K562 (cell line): Measurements from ENCODE around the gene SLC2A10. TPM values are rescaled to one million over a fixed set of nuclear protein-coding genes. Genes with fewer than 3 reads are reported as not detected.
A peak's percentile ranks its signal among the peaks of the same experiment; 100 is the strongest.

ENCODE experiments used
- ATF7 ChIP-seq: fragments of 450-650 bp; IDR thresholded peaks from 2 replicates; pipeline ENCODE4 v1.7.1; 2014; ENCODE audit warnings: mild to moderate bottlenecking, moderate library complexity
- CC2D1A ChIP-seq: fragments of 450-650 bp; IDR thresholded peaks from 2 replicates; pipeline ENCODE4 v1.6.1; 2017; ENCODE audit warnings: mild to moderate bottlenecking
- CXXC5 ChIP-seq: fragments of 250-450 bp; sonication (Bioruptor Pico); IDR thresholded peaks from 2 replicates; pipeline ENCODE4 v1.8.0; 2022; ENCODE audit warnings: inconsistent platforms, mild to moderate bottlenecking, moderate library complexity
- E2F3 ChIP-seq: fragments of 250-450 bp; sonication (Bioruptor Pico); IDR thresholded peaks from 2 replicates; pipeline ENCODE4 v1.4.0; 2020; ENCODE audit warnings: mild to moderate bottlenecking
- ETS2 ChIP-seq: IDR thresholded peaks from 2 replicates; pipeline ENCODE4 v1.6.1; 2016; ENCODE audit warnings: borderline replicate concordance, missing genetic modification characterization, mild to moderate bottlenecking, moderate library complexity, missing compliant biosample characterization; ENCODE audit not compliant: poor library complexity, severe bottlenecking
- ETV5 ChIP-seq: sonication (generic); formaldehyde crosslinking; IDR thresholded peaks from 2 replicates; pipeline ENCODE4 v1.4.0; 2020; ENCODE audit warnings: low read depth, mild to moderate bottlenecking, missing genetic modification reagents
- FIP1L1 ChIP-seq: fragments of 200-400 bp; formaldehyde crosslinking; IDR thresholded peaks from 2 replicates; pipeline ENCODE4 v1.6.1; 2018; ENCODE audit warnings: mild to moderate bottlenecking, low read depth, low read length; ENCODE audit not compliant: poor library complexity, severe bottlenecking
- FOXP1 ChIP-seq: sonication (generic); formaldehyde crosslinking; IDR thresholded peaks from 2 replicates; pipeline ENCODE4 v1.8.0; 2022; ENCODE audit warnings: mild to moderate bottlenecking, missing genetic modification reagents
- GABPB2 ChIP-seq: fragments of 250-450 bp; sonication (Bioruptor Pico); conservative IDR thresholded peaks from 2 replicates; pipeline ENCODE4 v1.5.1; 2021; ENCODE audit warnings: mild to moderate bottlenecking
- GATA2 ChIP-seq: sonication (generic); formaldehyde crosslinking; IDR thresholded peaks from 2 replicates; pipeline ENCODE4 v1.4.0; 2020; ENCODE audit warnings: mild to moderate bottlenecking, missing genetic modification reagents
- HNRNPUL1 ChIP-seq: fragments of 200-400 bp; formaldehyde crosslinking; IDR thresholded peaks from 2 replicates; pipeline ENCODE4 v1.6.1; 2017; ENCODE audit warnings: low read length
- HSF4 ChIP-seq: fragments of 250-450 bp; sonication (Bioruptor Pico); IDR thresholded peaks from 2 replicates; pipeline ENCODE4 v2.1.2; 2022; ENCODE audit warnings: mild to moderate bottlenecking, moderate library complexity, borderline replicate concordance
- MAFF ChIP-seq: IDR thresholded peaks from 2 replicates; pipeline ENCODE4 v1.6.1; 2012; ENCODE audit warnings: low read length, improper control_type of control experiment
- NFXL1 ChIP-seq: fragments of 450-650 bp; formaldehyde crosslinking; IDR thresholded peaks from 2 replicates; pipeline ENCODE4 v1.4.0; 2021; ENCODE audit warnings: mild to moderate bottlenecking
- NRF1 ChIP-seq, 2 experiments: fragments of 450-650 bp; IDR thresholded peaks in 1 of 2; conservative IDR thresholded peaks in 1 of 2; 2 replicates each; pipeline ENCODE4 v1.6.1; 2014; ENCODE audit warnings: mild to moderate bottlenecking in 2 of 2
- RHOXF2B ChIP-seq: fragments of 250-450 bp; sonication (Bioruptor Pico); conservative IDR thresholded peaks from 2 replicates; pipeline ENCODE4 v1.5.1; 2021
- SMARCE1 ChIP-seq: fragments of 450-650 bp; IDR thresholded peaks from 2 replicates; pipeline ENCODE4 v1.7.1; 2016; ENCODE audit warnings: mild to moderate bottlenecking
- SRSF3 ChIP-seq: fragments of 200-400 bp; formaldehyde crosslinking; IDR thresholded peaks from 2 replicates; pipeline ENCODE4 v1.6.1; 2016; ENCODE audit warnings: mild to moderate bottlenecking, low read length, moderate library complexity; ENCODE audit not compliant: insufficient read depth
- ZNF175 ChIP-seq: fragments of 200-800 bp; sonication (Bioruptor generic); IDR thresholded peaks from 2 replicates; pipeline ENCODE4 v1.6.1; 2016; ENCODE audit warnings: low read depth, mild to moderate bottlenecking, missing genetic modification characterization, missing compliant biosample characterization
- ZNF263 ChIP-seq: sonication (generic); formaldehyde crosslinking; IDR thresholded peaks from 2 replicates; pipeline ENCODE4 v1.8.0; 2022; ENCODE audit warnings: mild to moderate bottlenecking, missing genetic modification reagents, borderline replicate concordance
- ZNF280A ChIP-seq: fragments of 450-650 bp; IDR thresholded peaks from 2 replicates; pipeline ENCODE4 v1.6.1; 2018; ENCODE audit warnings: mild to moderate bottlenecking, low read depth; ENCODE audit not compliant: partially characterized antibody
- polyA plus RNA-seq, 8 experiments: library from polyadenylated mRNA; depleted of rRNA in 4 of 8; stranded (reverse) in 5 of 8; unstranded in 3 of 8; fragments of >200 nt; fragmentation: Nextera tagmentation in 2 of 8; fragmentation: Illumina TruSeq in 1 of 8; extraction: Ambion mirVana in 2 of 8; extraction: Trizol in 1 of 8; gene quantifications; 2 replicates each; pipeline versions ENCODE4 v1.2.1 to v1.2.3, GENCODE V29; 2011 to 2014; ENCODE audit warnings: inconsistent platforms in 1 of 8, missing spikeins in 1 of 8
- total RNA-seq, 7 experiments: library from RNA; depleted of rRNA in 6 of 7; stranded (reverse); fragments of >200 nt in 6 of 7; fragmentation: Illumina TruSeq in 2 of 7; extraction: Trizol in 2 of 7; gene quantifications; 2 replicates each; pipeline versions ENCODE4 v1.2.1 to v1.2.3, GENCODE V29; 2011 to 2021; ENCODE audit warnings: low replicate concordance in 1 of 7
- TF ChIP-seq, protein P1 (sequence below), 3 experiments: fragments of 200-800 bp in 1 of 3; fragments of 250-450 bp in 1 of 3; fragments of 450-650 bp in 1 of 3; sonication (Bioruptor Pico) in 1 of 3; sonication (Bioruptor generic) in 1 of 3; formaldehyde crosslinking in 1 of 3; IDR thresholded peaks; 2 replicates each; pipeline versions ENCODE4 v1.6.1 to v1.8.0; 2016 to 2022; ENCODE audit warnings: mild to moderate bottlenecking in 2 of 3, missing genetic modification characterization in 2 of 3, missing compliant biosample characterization in 1 of 3, moderate library complexity in 1 of 3
- TF ChIP-seq, protein P2 (sequence below): fragments of 250-450 bp; sonication (Bioruptor Pico); IDR thresholded peaks from 2 replicates; pipeline ENCODE4 v1.5.0; 2021

The SLC2A10 gene
- total and polyA plus RNA-seq, 9 of the 15 experiments (the other 6 are each of a cell fraction or from before 2014, with no cell fraction given): 0.01 to 1.8 (median 0.10) TPM

- TF ChIP-seq CXXC5 (CRISPR knock-in tag): peak; percentile 50
- TF ChIP-seq FIP1L1: no peak
- no peak for TF ChIP-seq E2F3 (CRISPR knock-in tag)
- no peak for TF ChIP-seq SMARCE1
- TF ChIP-seq, protein P1, sequence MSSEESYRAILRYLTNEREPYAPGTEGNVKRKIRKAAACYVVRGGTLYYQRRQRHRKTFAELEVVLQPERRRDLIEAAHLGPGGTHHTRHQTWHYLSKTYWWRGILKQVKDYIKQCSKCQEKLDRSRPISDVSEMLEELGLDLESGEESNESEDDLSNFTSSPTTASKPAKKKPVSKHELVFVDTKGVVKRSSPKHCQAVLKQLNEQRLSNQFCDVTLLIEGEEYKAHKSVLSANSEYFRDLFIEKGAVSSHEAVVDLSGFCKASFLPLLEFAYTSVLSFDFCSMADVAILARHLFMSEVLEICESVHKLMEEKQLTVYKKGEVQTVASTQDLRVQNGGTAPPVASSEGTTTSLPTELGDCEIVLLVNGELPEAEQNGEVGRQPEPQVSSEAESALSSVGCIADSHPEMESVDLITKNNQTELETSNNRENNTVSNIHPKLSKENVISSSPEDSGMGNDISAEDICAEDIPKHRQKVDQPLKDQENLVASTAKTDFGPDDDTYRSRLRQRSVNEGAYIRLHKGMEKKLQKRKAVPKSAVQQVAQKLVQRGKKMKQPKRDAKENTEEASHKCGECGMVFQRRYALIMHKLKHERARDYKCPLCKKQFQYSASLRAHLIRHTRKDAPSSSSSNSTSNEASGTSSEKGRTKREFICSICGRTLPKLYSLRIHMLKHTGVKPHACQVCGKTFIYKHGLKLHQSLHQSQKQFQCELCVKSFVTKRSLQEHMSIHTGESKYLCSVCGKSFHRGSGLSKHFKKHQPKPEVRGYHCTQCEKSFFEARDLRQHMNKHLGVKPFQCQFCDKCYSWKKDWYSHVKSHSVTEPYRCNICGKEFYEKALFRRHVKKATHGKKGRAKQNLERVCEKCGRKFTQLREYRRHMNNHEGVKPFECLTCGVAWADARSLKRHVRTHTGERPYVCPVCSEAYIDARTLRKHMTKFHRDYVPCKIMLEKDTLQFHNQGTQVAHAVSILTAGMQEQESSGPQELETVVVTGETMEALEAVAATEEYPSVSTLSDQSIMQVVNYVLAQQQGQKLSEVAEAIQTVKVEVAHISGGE (CRISPR knock-in tag; IDR thresholded peaks at IDR 0.05): peak in 1 of 3 experiments; percentile 42; a peak in 1 of 6 replicates
- TF ChIP-seq NFXL1 (CRISPR knock-in tag): no peak
- no peak for TF ChIP-seq ZNF175 (CRISPR knock-in tag)
- 0 out of 2 replicates have a peak, but pooled peaks have one; percentile 21 for TF ChIP-seq ETV5 (CRISPR knock-in tag)
- peak; percentile 30 to 34; a peak in 1 of 4 replicates for TF ChIP-seq NRF1 (conservative IDR thresholded peaks at IDR 0.05 in 1 of 2, IDR thresholded peaks at IDR 0.05 in 1 of 2)
- TF ChIP-seq, protein P2, sequence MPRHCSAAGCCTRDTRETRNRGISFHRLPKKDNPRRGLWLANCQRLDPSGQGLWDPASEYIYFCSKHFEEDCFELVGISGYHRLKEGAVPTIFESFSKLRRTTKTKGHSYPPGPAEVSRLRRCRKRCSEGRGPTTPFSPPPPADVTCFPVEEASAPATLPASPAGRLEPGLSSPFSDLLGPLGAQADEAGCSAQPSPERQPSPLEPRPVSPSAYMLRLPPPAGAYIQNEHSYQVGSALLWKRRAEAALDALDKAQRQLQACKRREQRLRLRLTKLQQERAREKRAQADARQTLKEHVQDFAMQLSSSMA (CRISPR knock-in tag): 0 out of 2 replicates have a peak, but pooled peaks have one; percentile 20
- TF ChIP-seq MAFF: peak; percentile 82
- no peak for TF ChIP-seq HSF4 (CRISPR knock-in tag)
- no peak for TF ChIP-seq ETS2 (tag)
- TF ChIP-seq CC2D1A: no peak
- no peak for TF ChIP-seq SRSF3
- peak; percentile 54; the same call in 1 of the 2 replicates for TF ChIP-seq ATF7
- TF ChIP-seq FOXP1 (CRISPR knock-in tag): peak; percentile 67; the same call in 1 of the 2 replicates
- 0 out of 2 replicates have a peak, but pooled peaks have one; percentile 77 for TF ChIP-seq RHOXF2B (CRISPR knock-in tag)
- no peak for TF ChIP-seq ZNF280A
- no peak for TF ChIP-seq GATA2 (CRISPR knock-in tag)
- TF ChIP-seq ZNF263 (CRISPR knock-in tag): no peak
- TF ChIP-seq GABPB2 (CRISPR knock-in tag): no peak
- no peak for TF ChIP-seq HNRNPUL1
Measured at GRCh38 chr20:46683939-46684750, 25.3 kb upstream of the SLC2A10 start (continued).
